Muscle layer of colon (tissue), 2 donors: ENCODE measurements around the gene GAS7.
"Not testable (repeated sequence)": the region's sequence is repeated elsewhere in the genome, so short reads cannot be mapped to it uniquely, and the experiment has no call there.

ENCODE experiments used
- H3K27ac ChIP-seq: one replicate; pipeline ENCODE4 v1.7.0; 2013; ENCODE audit warnings: low read depth, mild to moderate bottlenecking, low read length, moderate library complexity
- H3K27me3 ChIP-seq, 2 donors: one replicate each; pipeline ENCODE4 v1.7.0; 2013; ENCODE audit warnings: low read length in 2 of 2, mild to moderate bottlenecking in 2 of 2; ENCODE audit not compliant: insufficient read depth in 2 of 2, control insufficient read depth in 1 of 2
- H3K36me3 ChIP-seq: one replicate; pipeline ENCODE4 v1.7.0; 2013; ENCODE audit warnings: mild to moderate bottlenecking, low read length; ENCODE audit not compliant: insufficient read depth
- H3K4me1 ChIP-seq: one replicate; pipeline ENCODE4 v1.7.0; 2013; ENCODE audit warnings: mild to moderate bottlenecking, low read length; ENCODE audit not compliant: insufficient read depth
- H3K4me3 ChIP-seq, 2 donors: one replicate each; pipeline ENCODE4 v1.7.0; 2013; ENCODE audit warnings: low read length in 2 of 2, low read depth in 1 of 2, mild to moderate bottlenecking in 1 of 2, moderate library complexity in 1 of 2
- H3K9ac ChIP-seq: one replicate; pipeline ENCODE4 v1.7.0; 2013; ENCODE audit warnings: low read length
- H3K9me3 ChIP-seq: one replicate; pipeline ENCODE4 v1.7.0; 2013; ENCODE audit warnings: mild to moderate bottlenecking, low read length
- donor health status: abdominal sarcoma.
- donor health status: Adenocarcinoma of cecum.

GAS7 gene

DNA sequence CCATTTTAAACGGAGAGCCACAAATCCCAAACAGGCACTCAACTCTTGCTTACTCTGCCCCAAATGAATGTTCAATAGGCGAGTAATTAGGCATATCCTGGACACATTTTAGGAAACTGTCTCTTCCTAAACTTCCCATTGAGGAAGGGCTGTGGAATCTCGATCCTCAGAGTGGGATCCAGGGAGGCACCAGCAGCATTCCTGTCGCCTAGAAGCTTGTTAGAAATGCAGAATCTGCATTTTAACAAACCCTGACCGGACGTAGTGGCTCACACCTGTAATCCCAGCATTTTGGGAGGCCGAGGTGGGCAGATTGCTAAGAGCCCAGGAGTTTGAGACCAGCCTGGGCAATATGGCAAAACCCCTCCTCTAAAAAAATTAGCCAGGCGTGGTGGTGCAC, 95.6 kb downstream of the GAS7 start:
- H3K27me3 ChIP-seq = no peaks in the 10 kb centered on the region

DNA sequence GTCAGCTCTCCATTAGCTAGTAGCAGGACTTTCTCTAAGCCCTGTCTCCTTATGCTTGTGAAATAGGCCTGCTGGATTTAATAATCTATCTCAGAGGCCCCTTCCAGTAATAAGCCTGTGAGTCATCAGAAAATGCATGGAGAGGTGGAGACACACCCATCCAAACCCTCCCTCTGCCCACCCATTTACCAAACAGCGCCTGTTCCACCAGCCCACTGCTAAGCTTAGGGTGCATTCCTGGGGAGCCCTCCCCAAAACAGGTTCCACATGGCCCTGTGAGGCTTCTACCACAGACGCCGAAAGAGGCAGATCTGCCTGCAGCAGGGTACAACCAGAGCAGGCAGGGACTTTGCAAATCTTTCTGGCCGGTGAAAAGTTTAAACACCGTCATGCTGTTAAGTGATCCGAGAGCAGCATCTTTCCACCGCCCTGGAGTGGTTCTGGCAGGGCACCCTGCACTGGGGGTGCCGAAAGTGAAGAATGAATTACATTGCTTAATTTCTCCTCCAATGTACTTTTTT, 99.3 kb downstream of the GAS7 start:
- Histone ChIP-seq H3K9ac (no peak overlapping the region), H3K27me3 (no peaks in the 10 kb centered on the region), H3K36me3 (no peaks in the 10 kb centered on the region), H3K27ac (no peak overlapping the region), H3K4me3 (no peak overlapping the region), H3K4me1 (peaks cover 27% of the 10 kb centered on the region), H3K9me3 (no peaks in the 10 kb centered on the region)

More for the DNA sequence above, 95.6 kb downstream of the GAS7 start:
- Histone ChIP-seq H3K27ac (no peak overlapping the region), H3K4me1 (peaks cover 18% of the 10 kb centered on the region), H3K9ac (no peak overlapping the region), H3K4me3 (no peak overlapping the region), H3K9me3 (no peaks in the 10 kb centered on the region), H3K36me3 (no peaks in the 10 kb centered on the region)

DNA sequence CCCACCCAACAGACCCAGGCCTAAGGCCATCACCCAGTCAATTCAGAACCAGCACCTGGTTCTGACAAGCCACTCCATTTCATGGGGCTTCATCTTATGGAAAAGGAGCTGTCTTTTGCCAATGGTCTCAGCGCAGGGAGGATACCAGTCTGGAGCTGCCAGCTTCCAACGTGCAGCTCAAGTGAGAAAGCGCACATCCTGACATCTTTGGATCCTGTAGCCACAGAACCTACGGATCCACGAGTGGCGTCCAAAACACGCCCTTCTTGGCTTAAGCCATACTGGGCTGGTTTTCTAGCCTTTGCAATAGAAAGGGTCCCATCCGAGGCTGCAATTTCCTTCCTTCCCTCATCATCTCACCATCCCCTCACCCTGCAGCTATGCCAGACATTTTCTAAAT, 101.8 kb downstream of the GAS7 start:
- no peak overlapping the region for H3K4me3 ChIP-seq
- peaks cover 27% of the 10 kb centered on the region for H3K4me1 ChIP-seq
- no peaks in the 10 kb centered on the region for H3K36me3 ChIP-seq
- H3K9ac ChIP-seq = no peak overlapping the region
- no peak overlapping the region for H3K27ac ChIP-seq
- H3K9me3 ChIP-seq = no peaks in the 10 kb centered on the region
- H3K27me3 ChIP-seq = no peaks in the 10 kb centered on the region

DNA sequence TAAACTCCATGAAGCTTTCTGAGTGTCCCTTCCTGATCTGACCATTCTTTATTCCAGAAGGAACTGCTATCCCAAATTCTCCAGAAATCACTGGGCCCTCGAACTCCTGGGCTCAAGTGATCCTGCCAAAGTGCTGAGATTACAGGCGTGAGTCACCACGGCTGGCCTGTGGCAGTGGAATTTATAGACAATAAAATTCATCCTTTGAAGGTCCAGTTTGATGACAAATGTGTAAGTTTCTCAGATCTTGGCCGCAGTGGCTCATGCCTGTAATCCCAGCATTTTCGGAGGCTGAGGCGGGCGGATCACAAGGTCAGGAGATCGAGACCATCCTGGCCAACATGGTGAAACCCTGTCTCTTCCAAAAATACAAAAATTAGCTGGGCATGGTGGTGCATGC, 103.1 kb downstream of the GAS7 start:
- not testable (repeated sequence) for H3K9me3 ChIP-seq
- H3K27ac ChIP-seq = peak overlapping the region; percentile 7

DNA sequence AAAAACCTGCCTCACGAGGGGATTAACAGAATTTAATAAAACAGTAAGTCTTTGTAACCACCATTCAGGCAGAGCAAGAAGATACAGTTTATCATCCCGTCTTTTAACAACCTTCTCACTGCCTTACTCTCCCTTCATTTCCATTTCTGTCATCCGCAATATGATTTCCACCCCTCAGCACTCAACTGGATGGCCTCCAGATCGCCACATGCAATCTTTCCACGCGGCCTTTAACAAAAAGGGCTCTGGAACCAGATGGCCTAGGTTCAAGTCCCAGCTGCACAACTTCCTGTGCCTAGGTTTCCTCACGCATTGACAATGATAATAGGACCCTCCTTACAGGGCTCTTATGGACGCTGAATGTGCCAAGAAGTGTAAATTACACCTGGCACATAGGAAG, 103.6 kb downstream of the GAS7 start:
- no peak overlapping the region for H3K9ac ChIP-seq
- H3K36me3 ChIP-seq = no peaks in the 10 kb centered on the region
- H3K4me3 ChIP-seq = no peak overlapping the region
- no peaks in the 10 kb centered on the region for H3K27me3 ChIP-seq
- no peaks in the 10 kb centered on the region for H3K9me3 ChIP-seq
- H3K27ac ChIP-seq = peak overlapping the region; percentile 52
- H3K4me1 ChIP-seq = peaks cover 40% of the 10 kb centered on the region

More for the DNA sequence above, 103.1 kb downstream of the GAS7 start:
- H3K9ac ChIP-seq, H3K4me3 ChIP-seq, H3K27me3 ChIP-seq, H3K36me3 ChIP-seq: not testable (repeated sequence)
- H3K4me1 ChIP-seq = peaks cover 35% of the 10 kb centered on the region

DNA sequence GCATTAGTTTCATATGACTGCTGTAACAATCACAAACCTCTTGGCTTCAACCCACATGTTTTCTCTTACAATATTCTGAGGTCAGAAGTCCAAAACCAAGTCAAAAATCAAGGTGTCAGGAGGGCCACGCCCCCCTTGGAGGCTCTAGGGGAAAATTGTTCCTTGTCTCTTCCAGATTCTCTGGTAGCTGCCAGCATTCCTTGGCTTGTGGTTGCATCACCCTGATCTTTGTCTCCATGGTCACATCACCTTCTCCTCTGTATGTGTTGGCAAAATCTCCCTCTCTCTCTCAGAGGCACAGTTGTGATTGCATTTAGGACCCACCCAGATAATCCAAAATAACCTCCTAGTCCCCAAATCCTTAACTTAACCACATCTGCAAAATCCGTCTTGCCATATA, 105.8 kb downstream of the GAS7 start:
- Histone ChIP-seq H3K9ac (no peak overlapping the region), H3K36me3 (no peaks in the 10 kb centered on the region), H3K27me3 (no peaks in the 10 kb centered on the region), H3K4me1 (peaks cover 54% of the 10 kb centered on the region), H3K4me3 (no peak overlapping the region), H3K9me3 (no peaks in the 10 kb centered on the region), H3K27ac (no peak overlapping the region)

DNA sequence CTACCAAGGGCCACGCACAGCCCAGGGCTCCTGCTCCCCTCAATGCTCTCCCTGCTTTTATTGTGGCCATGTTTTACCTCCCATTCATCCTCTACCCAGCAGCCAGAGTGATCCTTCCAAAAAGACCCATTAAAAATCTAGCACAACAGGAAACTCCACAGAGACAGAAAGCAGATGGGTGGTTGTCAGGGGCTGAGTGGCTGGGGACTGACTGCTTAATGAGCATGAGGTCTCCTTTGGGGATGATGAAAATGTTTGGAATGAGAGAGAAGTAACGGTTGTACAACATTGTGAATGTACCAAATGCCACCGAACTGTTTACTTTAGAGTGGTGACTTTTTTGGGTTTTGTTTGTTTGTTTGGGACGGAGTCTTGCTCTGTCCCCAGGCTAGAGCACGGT, 107.4 kb downstream of the GAS7 start:
- no peak overlapping the region for H3K4me3 ChIP-seq
- no peaks in the 10 kb centered on the region for H3K27me3 ChIP-seq
- no peaks in the 10 kb centered on the region for H3K9me3 ChIP-seq
- peaks cover 58% of the 10 kb centered on the region for H3K4me1 ChIP-seq
- H3K9ac ChIP-seq = no peak overlapping the region
- no peak overlapping the region for H3K27ac ChIP-seq
- no peaks in the 10 kb centered on the region for H3K36me3 ChIP-seq

DNA sequence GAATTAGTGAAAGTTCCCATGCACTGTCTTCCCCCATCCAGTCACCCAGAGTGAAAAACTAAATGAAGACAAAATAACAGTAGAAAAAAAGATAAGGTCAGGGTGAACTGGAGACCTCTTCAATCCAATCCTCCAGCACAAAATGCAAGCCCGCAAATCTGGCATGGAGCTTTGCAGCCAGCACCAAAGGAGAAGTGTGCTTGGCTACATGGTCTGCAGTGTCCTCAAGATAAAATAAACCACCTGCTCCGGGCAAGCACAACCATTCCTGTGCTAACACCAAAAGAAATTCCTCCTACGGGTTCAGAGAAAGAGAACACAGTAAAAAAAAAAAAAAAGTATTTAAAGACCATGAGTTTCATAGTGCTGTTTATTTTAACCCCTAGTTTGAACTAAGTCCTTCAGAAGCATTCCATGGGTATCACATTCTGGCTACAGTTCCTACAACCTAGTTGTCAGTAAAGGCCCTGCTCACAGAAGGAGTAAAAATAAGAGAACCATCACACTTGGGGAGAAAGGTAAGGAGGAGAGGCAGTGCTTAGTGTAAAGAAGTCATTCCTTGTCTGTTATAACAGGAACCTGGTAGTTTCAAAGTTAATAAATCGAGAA, 109.1 kb downstream of the GAS7 start:
- no peaks in the 10 kb centered on the region for H3K9me3 ChIP-seq
- no peak overlapping the region for H3K9ac ChIP-seq
- H3K36me3 ChIP-seq = no peaks in the 10 kb centered on the region
- H3K27ac ChIP-seq = peak overlapping the region; percentile 52
- no peaks in the 10 kb centered on the region for H3K27me3 ChIP-seq
- peaks cover 52% of the 10 kb centered on the region for H3K4me1 ChIP-seq
- H3K4me3 ChIP-seq = no peak overlapping the region

DNA sequence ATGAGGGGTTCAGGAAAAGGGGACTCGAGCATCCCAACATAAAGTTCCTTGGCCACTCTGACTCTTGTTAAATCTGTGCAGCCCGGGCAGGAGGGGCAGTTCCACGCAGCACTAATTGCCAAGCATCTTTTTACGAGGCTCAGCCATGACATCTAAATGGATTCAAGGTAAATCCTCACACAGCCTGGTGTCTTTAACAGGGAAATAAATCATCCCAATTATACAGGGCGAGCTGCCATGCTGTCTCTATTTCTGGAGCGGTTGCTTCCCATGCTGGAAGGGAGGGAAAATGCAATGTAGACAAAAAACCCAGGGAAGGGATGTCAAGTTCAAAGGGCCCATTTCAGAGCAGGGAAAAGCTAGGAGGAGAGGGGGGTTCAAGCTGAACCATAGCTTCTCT, 110.0 kb downstream of the GAS7 start:
- Histone ChIP-seq H3K36me3 (no peaks in the 10 kb centered on the region), H3K4me1 (peaks cover 52% of the 10 kb centered on the region), H3K9me3 (no peaks in the 10 kb centered on the region), H3K9ac (no peak overlapping the region), H3K4me3 (no peak overlapping the region), H3K27ac (no peak overlapping the region), H3K27me3 (no peaks in the 10 kb centered on the region)

DNA sequence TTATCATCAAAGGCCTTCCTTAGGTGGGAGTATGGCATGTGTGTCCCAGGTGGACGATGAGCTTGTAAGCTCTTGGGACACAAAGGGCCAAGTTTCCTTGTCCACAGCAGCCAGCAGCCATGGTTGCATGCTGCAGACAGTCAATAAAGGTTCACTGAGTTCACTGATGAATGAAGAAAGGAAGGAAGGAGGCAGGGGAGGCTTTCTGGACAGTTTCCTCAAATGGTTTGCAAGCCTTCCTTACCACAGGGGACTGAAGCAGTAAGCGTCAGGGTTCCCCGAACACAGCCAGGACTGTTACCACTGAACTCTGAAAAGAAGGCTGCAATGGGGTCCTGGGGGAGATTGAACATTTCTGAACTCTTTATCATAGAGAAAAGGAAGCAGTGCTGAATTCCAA, 111.1 kb downstream of the GAS7 start:
- no peak overlapping the region for H3K9ac ChIP-seq
- H3K9me3 ChIP-seq = no peaks in the 10 kb centered on the region
- no peak overlapping the region for H3K4me3 ChIP-seq
- H3K27ac ChIP-seq = peak overlapping the region; percentile 9
- H3K36me3 ChIP-seq = no peaks in the 10 kb centered on the region
- H3K4me1 ChIP-seq = peaks cover 52% of the 10 kb centered on the region
- no peaks in the 10 kb centered on the region for H3K27me3 ChIP-seq

DNA sequence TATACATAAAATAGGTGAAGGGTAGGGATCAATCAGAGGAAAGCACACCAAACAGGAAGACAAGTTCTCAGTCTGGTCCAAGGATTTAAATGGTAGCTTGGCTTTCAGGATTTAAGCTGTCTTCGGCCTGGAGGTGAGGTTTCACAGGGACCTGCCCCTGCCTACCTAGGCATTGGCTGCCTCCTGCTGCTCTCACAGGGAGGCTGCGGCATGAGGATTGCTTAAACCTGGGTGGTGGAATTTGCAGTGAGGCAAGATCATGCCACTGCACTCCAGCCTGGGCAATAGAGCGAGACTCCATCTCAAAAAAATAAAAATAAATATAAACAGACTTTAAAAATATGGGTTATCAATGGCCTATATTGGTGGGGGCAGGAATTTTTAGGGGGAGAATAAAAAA, 114.5 kb downstream of the GAS7 start:
- H3K36me3 ChIP-seq = no peaks in the 10 kb centered on the region
- H3K9me3 ChIP-seq = no peaks in the 10 kb centered on the region
- H3K27me3 ChIP-seq = no peaks in the 10 kb centered on the region
- H3K27ac ChIP-seq = no peak overlapping the region
- H3K4me1 ChIP-seq = peaks cover 30% of the 10 kb centered on the region
- no peak overlapping the region for H3K9ac ChIP-seq
- no peak overlapping the region for H3K4me3 ChIP-seq

DNA sequence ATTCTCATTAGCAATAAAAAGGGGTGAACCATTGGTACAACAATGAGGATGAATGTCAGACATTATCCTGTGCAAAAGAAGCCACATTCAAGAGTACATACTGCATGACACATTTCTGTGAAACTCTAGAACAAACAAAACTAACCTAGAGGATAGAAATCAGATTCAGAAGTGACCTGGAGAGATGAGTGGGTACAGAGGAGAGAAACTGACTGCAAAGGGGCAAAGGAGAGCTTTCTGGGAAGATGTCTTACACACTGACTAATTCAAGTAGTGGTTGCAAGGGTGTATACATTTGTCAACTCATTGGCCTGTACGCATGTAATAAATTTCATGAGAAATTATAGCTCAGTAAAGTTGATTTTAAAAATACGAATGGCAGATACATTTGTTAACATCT, 115.6 kb downstream of the GAS7 start:
- no peaks in the 10 kb centered on the region for H3K27me3 ChIP-seq
- no peak overlapping the region for H3K27ac ChIP-seq
- no peaks in the 10 kb centered on the region for H3K36me3 ChIP-seq
- H3K4me3 ChIP-seq = no peak overlapping the region
- peaks cover 23% of the 10 kb centered on the region for H3K4me1 ChIP-seq
- no peak overlapping the region for H3K9ac ChIP-seq
- H3K9me3 ChIP-seq = no peaks in the 10 kb centered on the region
